Right lobe of liver (tissue), 4 donors: Measurements from ENCODE around the gene ILDR2.

Experiments used
- POLR2A ChIP-seq: fragments of 450-650 bp; IDR thresholded peaks from one replicate; pipeline ENCODE4 v1.6.1; 2017; ENCODE audit warnings: antibody characterized with exemption, mild to moderate bottlenecking
- TF ChIP-seq, protein P1 (sequence below), 4 donors: fragments of 200-600 bp in 3 of 4; fragments of 450-650 bp in 1 of 4; IDR thresholded peaks; one replicate each; pipeline versions ENCODE4 v1.5.1 to v1.8.0; 2016 to 2022; ENCODE audit warnings: antibody characterized with exemption in 4 of 4, mild to moderate bottlenecking in 2 of 4
- donor health status: DM: no; HTN: no; CAD: no.
- donor health status: DM: no; HTN: no; CAD: no.
- donor health status: DM: no; HTN: yes; CAD: no.

DNA sequence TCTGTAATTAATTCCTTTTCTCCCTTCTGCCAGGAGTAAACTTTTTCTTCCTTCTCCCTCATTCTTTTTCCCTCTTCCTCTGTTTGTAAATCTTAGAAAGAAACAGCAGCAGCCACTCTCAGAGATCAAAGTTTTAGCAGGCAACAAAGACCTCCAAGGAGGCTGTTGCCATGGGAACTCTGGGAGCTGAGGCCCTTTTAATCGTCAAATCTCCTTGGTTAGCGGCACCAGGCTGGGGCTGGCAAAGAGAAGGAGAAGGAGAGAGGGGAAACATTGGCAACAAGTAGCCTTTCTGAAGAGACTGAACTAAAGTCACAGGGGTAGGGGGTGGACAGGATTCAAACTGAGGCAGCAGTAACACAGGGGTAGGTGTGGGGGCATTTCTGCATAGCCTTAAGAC lies 25.2 kb downstream of the ILDR2 start:
- TF ChIP-seq, protein P1, sequence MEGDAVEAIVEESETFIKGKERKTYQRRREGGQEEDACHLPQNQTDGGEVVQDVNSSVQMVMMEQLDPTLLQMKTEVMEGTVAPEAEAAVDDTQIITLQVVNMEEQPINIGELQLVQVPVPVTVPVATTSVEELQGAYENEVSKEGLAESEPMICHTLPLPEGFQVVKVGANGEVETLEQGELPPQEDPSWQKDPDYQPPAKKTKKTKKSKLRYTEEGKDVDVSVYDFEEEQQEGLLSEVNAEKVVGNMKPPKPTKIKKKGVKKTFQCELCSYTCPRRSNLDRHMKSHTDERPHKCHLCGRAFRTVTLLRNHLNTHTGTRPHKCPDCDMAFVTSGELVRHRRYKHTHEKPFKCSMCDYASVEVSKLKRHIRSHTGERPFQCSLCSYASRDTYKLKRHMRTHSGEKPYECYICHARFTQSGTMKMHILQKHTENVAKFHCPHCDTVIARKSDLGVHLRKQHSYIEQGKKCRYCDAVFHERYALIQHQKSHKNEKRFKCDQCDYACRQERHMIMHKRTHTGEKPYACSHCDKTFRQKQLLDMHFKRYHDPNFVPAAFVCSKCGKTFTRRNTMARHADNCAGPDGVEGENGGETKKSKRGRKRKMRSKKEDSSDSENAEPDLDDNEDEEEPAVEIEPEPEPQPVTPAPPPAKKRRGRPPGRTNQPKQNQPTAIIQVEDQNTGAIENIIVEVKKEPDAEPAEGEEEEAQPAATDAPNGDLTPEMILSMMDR (IDR thresholded peaks at IDR 0.05) = no peak
- TF ChIP-seq POLR2A = no peak
